ENCODE data around the gene ZFYVE9. TPM values are rescaled to one million over a fixed set of nuclear protein-coding genes. Genes with fewer than 3 reads are reported as not detected.

The ZFYVE9 gene
- total and polyA plus RNA-seq, 2 donors: 3.6 to 6.8 TPM

GRCh38 chr1:52288286-52288685 lies 146.4 kb downstream of the ZFYVE9 start:
- Histone ChIP-seq H3K9me3 (ENCODE audit: control insufficient read depth in 2 of 2, insufficient read depth in 1 of 2, low read length in 1 of 2) (no peaks in the 10 kb centered on the region), H3K27ac (ENCODE audit: low read depth in 1 of 2, low read length in 1 of 2) (no peak overlapping the region), H3K27me3 (ENCODE audit: control insufficient read depth in 2 of 2, insufficient read depth in 1 of 2, low read length in 1 of 2) (no peaks in the 10 kb centered on the region), H3K4me3 (ENCODE audit: low read length in 2 of 2) (no peak overlapping the region), H3K4me1 (ENCODE audit: control insufficient read depth in 2 of 2, insufficient read depth in 2 of 2, low read length in 2 of 2) (no peaks in the 10 kb centered on the region), H3K36me3 (ENCODE audit: control insufficient read depth in 2 of 2, insufficient read depth in 2 of 2, low read length in 1 of 2) (no peaks in the 10 kb centered on the region)
- 90% methylated on average over 3 of the region's 3 CpGs for WGBS
- no peak for DNase-seq (ENCODE audit: low read depth in 6 of 9, low spot score in 9 of 9)

- H3K4me1 ChIP-seq (ENCODE audit: control insufficient read depth in 2 of 2, insufficient read depth in 2 of 2, low read length in 2 of 2): no peaks in the 10 kb centered on the region
- H3K36me3 ChIP-seq (ENCODE audit: control insufficient read depth in 2 of 2, insufficient read depth in 2 of 2, low read length in 1 of 2): no peaks in the 10 kb centered on the region
- H3K27ac ChIP-seq (ENCODE audit: low read depth in 1 of 2, low read length in 1 of 2): no peak overlapping the region
- H3K4me3 ChIP-seq (ENCODE audit: low read length in 2 of 2): no peak overlapping the region
- DNase-seq (ENCODE audit: low read depth in 6 of 9, low spot score in 9 of 9): no peak
- H3K9me3 ChIP-seq (ENCODE audit: control insufficient read depth in 2 of 2, insufficient read depth in 1 of 2, low read length in 1 of 2): no peaks in the 10 kb centered on the region
- WGBS: 100% methylated on average over 1 of the region's 1 CpG
- no peaks in the 10 kb centered on the region for H3K27me3 ChIP-seq (ENCODE audit: control insufficient read depth in 2 of 2, insufficient read depth in 1 of 2, low read length in 1 of 2)
Observed at GRCh38 chr1:52294580-52294979, 152.7 kb downstream of the ZFYVE9 start.

GRCh38 chr1:52296345-52296744 lies 154.5 kb downstream of the ZFYVE9 start:
- WGBS: 36% methylated on average over 2 of the region's 2 CpGs
- Histone ChIP-seq H3K36me3 (ENCODE audit: control insufficient read depth in 2 of 2, insufficient read depth in 2 of 2, low read length in 1 of 2) (no peaks in the 10 kb centered on the region), H3K4me3 (ENCODE audit: low read length in 2 of 2) (no peak overlapping the region), H3K27me3 (ENCODE audit: control insufficient read depth in 2 of 2, insufficient read depth in 1 of 2, low read length in 1 of 2) (no peaks in the 10 kb centered on the region), H3K27ac (ENCODE audit: low read depth in 1 of 2, low read length in 1 of 2) (no peak overlapping the region), H3K9me3 (ENCODE audit: control insufficient read depth in 2 of 2, insufficient read depth in 1 of 2, low read length in 1 of 2) (no peaks in the 10 kb centered on the region), H3K4me1 (ENCODE audit: control insufficient read depth in 2 of 2, insufficient read depth in 2 of 2, low read length in 2 of 2) (no peaks in the 10 kb centered on the region)
- peak in 5 of 9 donors; percentile 1 to 26 (median 10) for DNase-seq (ENCODE audit: low read depth in 6 of 9, low spot score in 9 of 9)

- 96% methylated on average over 13 of the region's 13 CpGs for WGBS
- Histone ChIP-seq H3K4me3 (ENCODE audit: low read length in 2 of 2) (no peak overlapping the region), H3K36me3 (ENCODE audit: control insufficient read depth in 2 of 2, insufficient read depth in 2 of 2, low read length in 1 of 2) (no peaks in the 10 kb centered on the region), H3K9me3 (ENCODE audit: control insufficient read depth in 2 of 2, insufficient read depth in 1 of 2, low read length in 1 of 2) (no peaks in the 10 kb centered on the region), H3K4me1 (ENCODE audit: control insufficient read depth in 2 of 2, insufficient read depth in 2 of 2, low read length in 2 of 2) (no peaks in the 10 kb centered on the region), H3K27me3 (ENCODE audit: control insufficient read depth in 2 of 2, insufficient read depth in 1 of 2, low read length in 1 of 2) (no peaks in the 10 kb centered on the region), H3K27ac (ENCODE audit: low read depth in 1 of 2, low read length in 1 of 2) (no peak overlapping the region)
- DNase-seq (ENCODE audit: low read depth in 6 of 9, low spot score in 9 of 9): no peak
Observed at GRCh38 chr1:52305417-52306226, 163.7 kb downstream of the ZFYVE9 start.

GRCh38 chr1:52306227-52307006 lies 164.5 kb downstream of the ZFYVE9 start:
- Histone ChIP-seq H3K27me3 (ENCODE audit: control insufficient read depth in 2 of 2, insufficient read depth in 1 of 2, low read length in 1 of 2) (no peaks in the 10 kb centered on the region), H3K27ac (ENCODE audit: low read depth in 1 of 2, low read length in 1 of 2) (no peak overlapping the region), H3K9me3 (ENCODE audit: control insufficient read depth in 2 of 2, insufficient read depth in 1 of 2, low read length in 1 of 2) (no peaks in the 10 kb centered on the region), H3K36me3 (ENCODE audit: control insufficient read depth in 2 of 2, insufficient read depth in 2 of 2, low read length in 1 of 2) (no peaks in the 10 kb centered on the region), H3K4me3 (ENCODE audit: low read length in 2 of 2) (no peak overlapping the region), H3K4me1 (ENCODE audit: control insufficient read depth in 2 of 2, insufficient read depth in 2 of 2, low read length in 2 of 2) (no peaks in the 10 kb centered on the region)
- peak in 2 of 9 donors; percentile 4 to 15 for DNase-seq (ENCODE audit: low read depth in 6 of 9, low spot score in 9 of 9)
- WGBS: 81% methylated on average over 11 of the region's 11 CpGs

- WGBS: 98% methylated on average over 2 of the region's 2 CpGs
- no peaks in the 10 kb centered on the region for H3K9me3 ChIP-seq (ENCODE audit: control insufficient read depth in 2 of 2, insufficient read depth in 1 of 2, low read length in 1 of 2)
Observed at GRCh38 chr1:52321061-52321460, 179.2 kb downstream of the ZFYVE9 start.

GRCh38 chr1:52323731-52324130 lies 181.8 kb downstream of the ZFYVE9 start:
- Histone ChIP-seq H3K4me1 (ENCODE audit: control insufficient read depth in 2 of 2, insufficient read depth in 2 of 2, low read length in 2 of 2) (no peaks in the 10 kb centered on the region), H3K27me3 (ENCODE audit: control insufficient read depth in 2 of 2, insufficient read depth in 1 of 2, low read length in 1 of 2) (no peaks in the 10 kb centered on the region), H3K9me3 (ENCODE audit: control insufficient read depth in 2 of 2, insufficient read depth in 1 of 2, low read length in 1 of 2) (no peaks in the 10 kb centered on the region), H3K4me3 (ENCODE audit: low read length in 2 of 2) (no peak overlapping the region), H3K36me3 (ENCODE audit: control insufficient read depth in 2 of 2, insufficient read depth in 2 of 2, low read length in 1 of 2) (no peaks in the 10 kb centered on the region), H3K27ac (ENCODE audit: low read depth in 1 of 2, low read length in 1 of 2) (no peak overlapping the region)
- no peak for DNase-seq (ENCODE audit: low read depth in 6 of 9, low spot score in 9 of 9)
- whole genome bisulfite sequencing: 96% methylated on average over 8 of the region's 8 CpGs

More at GRCh38 chr1:52321061-52321460, 179.2 kb downstream of the ZFYVE9 start:
- Histone ChIP-seq H3K27ac (ENCODE audit: low read depth in 1 of 2, low read length in 1 of 2) (no peak overlapping the region), H3K36me3 (ENCODE audit: control insufficient read depth in 2 of 2, insufficient read depth in 2 of 2, low read length in 1 of 2) (no peaks in the 10 kb centered on the region), H3K4me3 (ENCODE audit: low read length in 2 of 2) (no peak overlapping the region), H3K4me1 (ENCODE audit: control insufficient read depth in 2 of 2, insufficient read depth in 2 of 2, low read length in 2 of 2) (no peaks in the 10 kb centered on the region), H3K27me3 (ENCODE audit: control insufficient read depth in 2 of 2, insufficient read depth in 1 of 2, low read length in 1 of 2) (no peaks in the 10 kb centered on the region)
- no peak for DNase-seq (ENCODE audit: low read depth in 6 of 9, low spot score in 9 of 9)

GRCh38 chr1:52325786-52326185 lies 183.9 kb downstream of the ZFYVE9 start:
- Histone ChIP-seq H3K4me3 (ENCODE audit: low read length in 2 of 2) (no peak overlapping the region), H3K36me3 (ENCODE audit: control insufficient read depth in 2 of 2, insufficient read depth in 2 of 2, low read length in 1 of 2) (no peaks in the 10 kb centered on the region), H3K9me3 (ENCODE audit: control insufficient read depth in 2 of 2, insufficient read depth in 1 of 2, low read length in 1 of 2) (no peaks in the 10 kb centered on the region), H3K27ac (ENCODE audit: low read depth in 1 of 2, low read length in 1 of 2) (no peak overlapping the region), H3K4me1 (ENCODE audit: control insufficient read depth in 2 of 2, insufficient read depth in 2 of 2, low read length in 2 of 2) (no peaks in the 10 kb centered on the region), H3K27me3 (ENCODE audit: control insufficient read depth in 2 of 2, insufficient read depth in 1 of 2, low read length in 1 of 2) (no peaks in the 10 kb centered on the region)
- no peak for DNase-seq (ENCODE audit: low read depth in 6 of 9, low spot score in 9 of 9)
- WGBS: 96% methylated on average over 5 of the region's 5 CpGs

GRCh38 chr1:52328615-52329014 lies 186.7 kb downstream of the ZFYVE9 start:
- no peak for DNase-seq (ENCODE audit: low read depth in 6 of 9, low spot score in 9 of 9)
- no peak overlapping the region for H3K4me3 ChIP-seq (ENCODE audit: low read length in 2 of 2)
- WGBS: 97% methylated on average over 1 of the region's 1 CpG
- no peaks in the 10 kb centered on the region for H3K36me3 ChIP-seq (ENCODE audit: control insufficient read depth in 2 of 2, insufficient read depth in 2 of 2, low read length in 1 of 2)
- no peaks in the 10 kb centered on the region for H3K9me3 ChIP-seq (ENCODE audit: control insufficient read depth in 2 of 2, insufficient read depth in 1 of 2, low read length in 1 of 2)
- H3K27me3 ChIP-seq (ENCODE audit: control insufficient read depth in 2 of 2, insufficient read depth in 1 of 2, low read length in 1 of 2): no peaks in the 10 kb centered on the region
- H3K4me1 ChIP-seq (ENCODE audit: control insufficient read depth in 2 of 2, insufficient read depth in 2 of 2, low read length in 2 of 2): no peaks in the 10 kb centered on the region
- H3K27ac ChIP-seq (ENCODE audit: low read depth in 1 of 2, low read length in 1 of 2): no peak overlapping the region
